OCI-LY3 (cell line): ENCODE data around the gene CNTNAP2.

ENCODE experiments used
- EZH2phosphoT487 ChIP-seq: fragments of 200-600 bp; shearing (Covaris generic); IDR thresholded peaks from 2 replicates; pipeline ENCODE4 v1.6.1; 2018; ENCODE audit warnings: antibody characterized with exemption, mixed run types, low read depth
- TF ChIP-seq, protein P1 (sequence below): fragments of 200-600, 300-600 bp; sonication (generic); IDR thresholded peaks from 2 replicates; pipeline ENCODE4 v1.5.1; 2014; ENCODE audit warnings: antibody characterized with exemption, low read length, low read depth

DNA sequence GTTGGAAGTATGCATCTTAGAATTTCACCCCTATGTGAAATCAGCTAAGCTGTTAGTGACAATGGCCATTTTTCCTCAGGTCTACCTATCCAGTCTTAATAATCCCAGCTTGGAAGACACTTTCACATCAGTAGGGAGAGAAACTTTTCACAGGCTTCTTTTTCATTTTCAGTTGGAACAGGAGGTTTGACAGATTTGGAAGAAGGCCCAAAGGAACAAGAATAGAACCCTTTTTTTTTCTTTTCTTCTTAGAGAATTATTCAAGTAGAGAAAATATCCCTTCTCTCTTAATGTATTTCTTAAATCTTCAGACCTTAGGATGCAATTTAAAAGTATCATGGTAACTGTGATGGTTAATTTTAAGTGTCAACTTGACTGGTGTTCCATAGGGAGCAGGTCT is 2063.5 kb downstream of the CNTNAP2 start:
- no peak for TF ChIP-seq EZH2phosphoT487
- TF ChIP-seq, protein P1, sequence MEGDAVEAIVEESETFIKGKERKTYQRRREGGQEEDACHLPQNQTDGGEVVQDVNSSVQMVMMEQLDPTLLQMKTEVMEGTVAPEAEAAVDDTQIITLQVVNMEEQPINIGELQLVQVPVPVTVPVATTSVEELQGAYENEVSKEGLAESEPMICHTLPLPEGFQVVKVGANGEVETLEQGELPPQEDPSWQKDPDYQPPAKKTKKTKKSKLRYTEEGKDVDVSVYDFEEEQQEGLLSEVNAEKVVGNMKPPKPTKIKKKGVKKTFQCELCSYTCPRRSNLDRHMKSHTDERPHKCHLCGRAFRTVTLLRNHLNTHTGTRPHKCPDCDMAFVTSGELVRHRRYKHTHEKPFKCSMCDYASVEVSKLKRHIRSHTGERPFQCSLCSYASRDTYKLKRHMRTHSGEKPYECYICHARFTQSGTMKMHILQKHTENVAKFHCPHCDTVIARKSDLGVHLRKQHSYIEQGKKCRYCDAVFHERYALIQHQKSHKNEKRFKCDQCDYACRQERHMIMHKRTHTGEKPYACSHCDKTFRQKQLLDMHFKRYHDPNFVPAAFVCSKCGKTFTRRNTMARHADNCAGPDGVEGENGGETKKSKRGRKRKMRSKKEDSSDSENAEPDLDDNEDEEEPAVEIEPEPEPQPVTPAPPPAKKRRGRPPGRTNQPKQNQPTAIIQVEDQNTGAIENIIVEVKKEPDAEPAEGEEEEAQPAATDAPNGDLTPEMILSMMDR = no peak
